HFFc6 (cell line): ENCODE measurements around the gene MAPK7. TPM values are rescaled to one million over a fixed set of nuclear protein-coding genes. Genes with fewer than 3 reads are reported as not detected.
A peak's percentile ranks its signal among the peaks of the same experiment; 100 is the strongest.

Experiments
- DNase-seq: peaks from one replicate; pipeline ENCODE4 v3.0.0-alpha.2; 2018
- H3K27ac Mint-ChIP-seq: 2 replicates; pipeline ENCODE4 v1.8.0; 2020; ENCODE audit warnings: mild to moderate bottlenecking, mixed read lengths
- H3K27me3 Mint-ChIP-seq: 2 replicates; pipeline ENCODE4 v1.8.0; 2021; ENCODE audit warnings: mild to moderate bottlenecking, moderate library complexity, mixed read lengths; ENCODE audit not compliant: insufficient read depth
- H3K36me3 Mint-ChIP-seq: 2 replicates; pipeline ENCODE4 v1.8.0; 2021; ENCODE audit warnings: low read depth, mixed read lengths
- H3K4me1 Mint-ChIP-seq: 2 replicates; pipeline ENCODE4 v1.8.0; 2020; ENCODE audit warnings: low read depth, mixed read lengths
- H3K4me3 Mint-ChIP-seq: 2 replicates; pipeline ENCODE4 v1.8.0; 2020; ENCODE audit warnings: mild to moderate bottlenecking, moderate library complexity, mixed read lengths
- H3K9me3 Mint-ChIP-seq: 2 replicates; pipeline ENCODE4 v1.8.0; 2020; ENCODE audit warnings: mild to moderate bottlenecking, mixed read lengths
- CTCF ChIP-seq: fragments of 200-600 bp; sonication (generic); IDR thresholded peaks from 2 replicates; pipeline ENCODE4 v1.5.0; 2021; ENCODE audit warnings: antibody characterized with exemption, mild to moderate bottlenecking
- total RNA-seq, 6 experiments: library from RNA; stranded (reverse); fragmentation: NEBNext Ultra II Directional; extraction: Animal tissue kit (Norgen Biotek cat#: 25700); gene quantifications; 2 replicates in 1 of 6; 3 replicates in 5 of 6; pipeline ENCODE4 v1.2.3, GENCODE V29; 2021

The MAPK7 gene
- total RNA-seq, 6 experiments from 2014 or later: 18.5 to 27.1 (median 23.9) TPM

- no peaks in the 10 kb centered on the region; the same call in 1 of the 2 replicates for H3K27me3 Mint-ChIP-seq
- H3K4me3 Mint-ChIP-seq: no peak overlapping the region
- no peaks in the 10 kb centered on the region for H3K36me3 Mint-ChIP-seq
- peak; percentile 64 for DNase-seq
- 0 out of 2 replicates have a peak, but pooled peaks have one; percentile 41 for TF ChIP-seq CTCF
- H3K27ac Mint-ChIP-seq: peak overlapping the region; percentile 69
- peaks cover 25% of the 10 kb centered on the region for H3K4me1 Mint-ChIP-seq
- H3K9me3 Mint-ChIP-seq: no peaks in the 10 kb centered on the region
These were observed 40.1 kb downstream of the MAPK7 start for GRCh38 chr17:19418251-19418992.

GRCh38 chr17:19421219-19421618 is 42.9 kb downstream of the MAPK7 start:
- no peak for TF ChIP-seq CTCF
- H3K9me3 Mint-ChIP-seq: no peaks in the 10 kb centered on the region
- no peak for DNase-seq
- H3K4me3 Mint-ChIP-seq: no peak overlapping the region
- H3K27ac Mint-ChIP-seq: no peak overlapping the region
- H3K27me3 Mint-ChIP-seq: peaks cover 7% of the 10 kb centered on the region
- no peaks in the 10 kb centered on the region for H3K36me3 Mint-ChIP-seq
- peaks cover 34% of the 10 kb centered on the region for H3K4me1 Mint-ChIP-seq

GRCh38 chr17:19421926-19422325 is 43.6 kb downstream of the MAPK7 start:
- no peaks in the 10 kb centered on the region for H3K9me3 Mint-ChIP-seq
- peaks cover 7% of the 10 kb centered on the region for H3K27me3 Mint-ChIP-seq
- H3K27ac Mint-ChIP-seq: no peak overlapping the region
- H3K4me3 Mint-ChIP-seq: no peak overlapping the region
- DNase-seq: no peak
- no peaks in the 10 kb centered on the region for H3K36me3 Mint-ChIP-seq
- TF ChIP-seq CTCF: no peak
- H3K4me1 Mint-ChIP-seq: peaks cover 34% of the 10 kb centered on the region

- DNase-seq: peak; percentile 35
- no peaks in the 10 kb centered on the region for H3K36me3 Mint-ChIP-seq
- TF ChIP-seq CTCF: no peak
- no peaks in the 10 kb centered on the region for H3K9me3 Mint-ChIP-seq
- peaks cover 9% of the 10 kb centered on the region for H3K27me3 Mint-ChIP-seq
- H3K4me3 Mint-ChIP-seq: no peak overlapping the region
- H3K4me1 Mint-ChIP-seq: peaks cover 9% of the 10 kb centered on the region
- H3K27ac Mint-ChIP-seq: no peak overlapping the region; the same call in 1 of the 2 replicates
These were observed 46.9 kb downstream of the MAPK7 start for GRCh38 chr17:19424934-19425868.

GRCh38 chr17:19426631-19427030 is 48.3 kb downstream of the MAPK7 start:
- Mint-ChIP-seq H3K4me1 (peaks cover 9% of the 10 kb centered on the region), H3K4me3 (no peak overlapping the region), H3K36me3 (no peaks in the 10 kb centered on the region), H3K27me3 (peaks cover 9% of the 10 kb centered on the region), H3K9me3 (no peaks in the 10 kb centered on the region), H3K27ac (no peak overlapping the region)
- TF ChIP-seq CTCF: no peak
- DNase-seq: no peak
